Measurements from ENCODE around the gene TMEM213.

DNA sequence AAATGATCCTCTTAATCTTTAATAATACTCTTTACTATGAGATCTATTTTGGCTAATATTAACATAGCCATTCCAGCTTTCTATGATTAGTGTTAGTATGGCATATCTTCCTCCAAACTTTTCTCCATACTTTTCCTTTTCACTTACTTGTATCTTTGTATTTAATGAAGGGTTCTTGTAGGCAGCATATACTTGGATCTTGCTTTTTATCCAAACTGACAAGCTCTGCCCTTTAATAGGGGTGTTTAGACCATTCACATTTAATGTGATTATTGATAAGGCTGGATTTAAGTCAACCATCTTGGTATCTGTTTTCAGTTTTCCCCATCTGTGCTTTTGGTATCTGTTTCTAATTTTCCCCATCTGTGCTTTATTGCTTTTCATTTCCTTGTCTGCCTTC is 59.9 kb downstream of the TMEM213 start:
- TF ChIP-seq, protein P1, sequence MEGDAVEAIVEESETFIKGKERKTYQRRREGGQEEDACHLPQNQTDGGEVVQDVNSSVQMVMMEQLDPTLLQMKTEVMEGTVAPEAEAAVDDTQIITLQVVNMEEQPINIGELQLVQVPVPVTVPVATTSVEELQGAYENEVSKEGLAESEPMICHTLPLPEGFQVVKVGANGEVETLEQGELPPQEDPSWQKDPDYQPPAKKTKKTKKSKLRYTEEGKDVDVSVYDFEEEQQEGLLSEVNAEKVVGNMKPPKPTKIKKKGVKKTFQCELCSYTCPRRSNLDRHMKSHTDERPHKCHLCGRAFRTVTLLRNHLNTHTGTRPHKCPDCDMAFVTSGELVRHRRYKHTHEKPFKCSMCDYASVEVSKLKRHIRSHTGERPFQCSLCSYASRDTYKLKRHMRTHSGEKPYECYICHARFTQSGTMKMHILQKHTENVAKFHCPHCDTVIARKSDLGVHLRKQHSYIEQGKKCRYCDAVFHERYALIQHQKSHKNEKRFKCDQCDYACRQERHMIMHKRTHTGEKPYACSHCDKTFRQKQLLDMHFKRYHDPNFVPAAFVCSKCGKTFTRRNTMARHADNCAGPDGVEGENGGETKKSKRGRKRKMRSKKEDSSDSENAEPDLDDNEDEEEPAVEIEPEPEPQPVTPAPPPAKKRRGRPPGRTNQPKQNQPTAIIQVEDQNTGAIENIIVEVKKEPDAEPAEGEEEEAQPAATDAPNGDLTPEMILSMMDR (IDR thresholded peaks at IDR 0.05): no peak
- TF ChIP-seq POLR2A (IDR thresholded peaks at IDR 0.05): no peak
